Upper lobe of left lung (tissue), 6 donors: Measurements from ENCODE around the gene PSMC4. TPM values are rescaled to one million over a fixed set of nuclear protein-coding genes. Genes with fewer than 3 reads are reported as not detected.
A peak's percentile ranks its signal among the peaks of the same experiment; 100 is the strongest.

ENCODE experiments used
- ATAC-seq, 2 donors: fragments of 200-7000 bp; cut with Tn5 transposase; one replicate each; pipeline ENCODE4 v1.9.1; 2022; ENCODE audit warnings: mild to moderate bottlenecking in 2 of 2, moderate library complexity in 2 of 2; ENCODE audit not compliant: low FRiP score in 2 of 2
- DNase-seq, 2 donors: peaks; one replicate each; pipeline ENCODE4 v3.0.0-alpha.2; 2019 to 2020
- H3K27ac ChIP-seq, 4 donors: fragments of 200-600 bp; sonication (generic); one replicate each; pipeline ENCODE4 v1.5.1; 2016 to 2019
- H3K27me3 ChIP-seq, 4 donors: fragments of 200-600 bp; sonication (generic); one replicate each; pipeline ENCODE4 v1.5.1; 2017 to 2019
- H3K36me3 ChIP-seq, 4 donors: fragments of 200-600 bp; sonication (generic); one replicate each; pipeline ENCODE4 v1.5.1; 2016 to 2019
- H3K4me1 ChIP-seq, 4 donors: fragments of 200-600 bp; sonication (generic); one replicate each; pipeline ENCODE4 v1.5.1; 2018 to 2019
- H3K4me3 ChIP-seq, 4 donors: fragments of 200-600 bp; sonication (generic); one replicate each; pipeline ENCODE4 v1.5.1; 2017 to 2019; ENCODE audit warnings: mild to moderate bottlenecking in 2 of 4, moderate library complexity in 1 of 4
- H3K9me3 ChIP-seq, 4 donors: fragments of 200-600 bp; sonication (generic); one replicate each; pipeline ENCODE4 v1.5.1; 2018 to 2019
- EP300 ChIP-seq, 4 donors: sonication (generic); formaldehyde crosslinking; IDR thresholded peaks; one replicate each; pipeline ENCODE4 v1.5.1; 2017; ENCODE audit warnings: antibody characterized with exemption in 4 of 4, control low read depth in 2 of 4
- POLR2A ChIP-seq, 4 donors: fragments of 450-650 bp; IDR thresholded peaks; one replicate each; pipeline ENCODE4 v1.5.1; 2016 to 2017; ENCODE audit warnings: antibody characterized with exemption in 4 of 4, mild to moderate bottlenecking in 2 of 4
- POLR2AphosphoS5 ChIP-seq, 2 donors: sonication (generic); formaldehyde crosslinking; IDR thresholded peaks; one replicate each; pipeline ENCODE4 v1.5.1; 2017; ENCODE audit warnings: antibody characterized with exemption in 2 of 2
- whole genome bisulfite sequencing, 2 donors: methylation state at CpG; one replicate each; pipeline ENCODE4 v1.1.5; 2017 to 2018; 5-methylcytosine and 5-hydroxymethylcytosine counted together
- total RNA-seq, 6 donors: library from RNA; depleted of rRNA in 4 of 6; stranded (reverse); fragments of >200 nt in 4 of 6; gene quantifications; one replicate each; pipeline versions ENCODE4 v1.1.0 to v1.2.1, GENCODE V29; 2016 to 2021
- TF ChIP-seq, protein P1 (sequence below), 6 experiments: fragments of 450-650 bp in 4 of 6; fragments of 200-600 bp in 2 of 6; sonication (generic) in 2 of 6; IDR thresholded peaks; one replicate each; pipeline ENCODE4 v1.5.1; 2016 to 2019; ENCODE audit warnings: antibody characterized with exemption in 6 of 6
- donor health status: DM: no; HTN: no; CAD: no; lungs with moderate emphysema.
- donor health status: DM: no; HTN: yes; CAD: no; lungs with severe emphysema.

Gene PSMC4
- total RNA-seq, 6 donors from 2014 or later = 41.1 to 85.7 (median 59.9) TPM

DNA sequence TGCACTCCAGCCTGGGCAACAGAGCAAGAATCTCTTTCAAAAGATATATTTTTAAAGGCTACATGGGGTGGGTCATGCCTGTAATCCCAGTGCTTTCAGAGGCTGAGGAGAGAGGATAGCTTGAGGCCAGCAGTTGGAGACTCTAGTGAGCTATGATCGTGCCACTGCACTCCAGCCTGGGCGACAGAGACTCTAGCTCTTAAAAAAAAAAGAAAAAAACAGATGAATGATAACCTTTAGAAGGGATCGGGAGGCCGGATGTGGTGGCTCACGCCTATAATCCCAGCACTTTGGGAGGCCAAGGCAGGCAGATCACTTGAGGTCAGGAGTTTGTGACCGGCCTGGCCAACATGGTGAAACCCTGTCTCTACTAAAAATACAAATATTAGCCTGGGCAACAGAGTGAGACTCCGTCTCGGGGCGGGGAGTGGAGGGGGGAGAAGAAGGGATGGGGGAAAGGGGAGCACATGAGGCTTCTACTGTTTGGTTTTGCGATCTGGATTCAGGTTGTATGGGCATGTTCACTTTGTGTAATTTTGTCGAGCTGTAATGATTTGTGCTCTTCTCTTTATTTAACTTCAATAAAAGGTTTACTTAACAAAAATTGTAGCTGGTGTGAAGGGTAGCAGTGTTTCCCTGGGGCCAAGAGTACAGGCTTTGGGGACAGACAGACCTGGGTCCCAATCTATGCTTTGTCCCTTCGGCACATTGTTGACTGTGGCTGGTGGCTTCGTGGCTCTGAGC, 1.1 kb upstream of the PSMC4 start:
- Histone ChIP-seq H3K4me3 (peak overlapping the region; percentile 49 to 90 (median 88)), H3K9me3 (no peaks in the 10 kb centered on the region), H3K4me1 (peaks cover 16 to 28% (median 18%) of the 10 kb centered on the region in 4 donors), H3K27me3 (no peaks in the 10 kb centered on the region), H3K27ac (peak overlapping the region; percentile 79 to 92 (median 88)), H3K36me3 (peaks cover 8 to 27% (median 26%) of the 10 kb centered on the region in 4 donors)
- DNase-seq (no peak), ATAC-seq (no peak)
- TF ChIP-seq, protein P1, sequence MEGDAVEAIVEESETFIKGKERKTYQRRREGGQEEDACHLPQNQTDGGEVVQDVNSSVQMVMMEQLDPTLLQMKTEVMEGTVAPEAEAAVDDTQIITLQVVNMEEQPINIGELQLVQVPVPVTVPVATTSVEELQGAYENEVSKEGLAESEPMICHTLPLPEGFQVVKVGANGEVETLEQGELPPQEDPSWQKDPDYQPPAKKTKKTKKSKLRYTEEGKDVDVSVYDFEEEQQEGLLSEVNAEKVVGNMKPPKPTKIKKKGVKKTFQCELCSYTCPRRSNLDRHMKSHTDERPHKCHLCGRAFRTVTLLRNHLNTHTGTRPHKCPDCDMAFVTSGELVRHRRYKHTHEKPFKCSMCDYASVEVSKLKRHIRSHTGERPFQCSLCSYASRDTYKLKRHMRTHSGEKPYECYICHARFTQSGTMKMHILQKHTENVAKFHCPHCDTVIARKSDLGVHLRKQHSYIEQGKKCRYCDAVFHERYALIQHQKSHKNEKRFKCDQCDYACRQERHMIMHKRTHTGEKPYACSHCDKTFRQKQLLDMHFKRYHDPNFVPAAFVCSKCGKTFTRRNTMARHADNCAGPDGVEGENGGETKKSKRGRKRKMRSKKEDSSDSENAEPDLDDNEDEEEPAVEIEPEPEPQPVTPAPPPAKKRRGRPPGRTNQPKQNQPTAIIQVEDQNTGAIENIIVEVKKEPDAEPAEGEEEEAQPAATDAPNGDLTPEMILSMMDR (IDR thresholded peaks at IDR 0.05) = no peak
- TF ChIP-seq EP300 (IDR thresholded peaks at IDR 0.05) (no peak), POLR2AphosphoS5 (IDR thresholded peaks at IDR 0.05) (no peak)
- 66 to 69% methylated on average over 13 of the region's 13 CpGs for WGBS, 2 donors

DNA sequence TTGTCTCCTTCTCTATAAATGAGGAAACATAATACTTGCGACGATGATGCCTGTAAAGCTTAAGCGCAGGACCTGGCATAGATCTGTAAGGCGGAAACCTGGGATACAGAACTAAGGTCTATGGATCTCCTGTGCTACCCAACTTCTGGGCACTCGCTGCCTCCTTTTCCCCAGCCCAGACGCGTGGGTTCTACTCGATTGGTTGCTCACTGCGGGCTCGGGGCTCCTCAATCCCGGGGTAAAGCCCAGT, 615 bp upstream of the PSMC4 start:
- DNase-seq = no peak
- peak in 1 of 2 donors; percentile 13 for ATAC-seq
- Histone ChIP-seq H3K4me1 (peaks cover 16 to 28% (median 18%) of the 10 kb centered on the region in 4 donors), H3K9me3 (no peaks in the 10 kb centered on the region), H3K36me3 (peaks cover 9 to 32% (median 31%) of the 10 kb centered on the region in 4 donors), H3K27me3 (no peaks in the 10 kb centered on the region), H3K27ac (peak overlapping the region; percentile 79 to 92 (median 88)), H3K4me3 (peak overlapping the region; percentile 49 to 90 (median 88))
- WGBS, 2 donors = 0 to 3% methylated on average over 4 to 11 of the region's 11 CpGs
- TF ChIP-seq POLR2A (IDR thresholded peaks at IDR 0.05) (no peak), EP300 (IDR thresholded peaks at IDR 0.05) (no peak), POLR2AphosphoS5 (IDR thresholded peaks at IDR 0.05) (no peak)
- TF ChIP-seq, protein P1 (IDR thresholded peaks at IDR 0.05) = no peak

DNA sequence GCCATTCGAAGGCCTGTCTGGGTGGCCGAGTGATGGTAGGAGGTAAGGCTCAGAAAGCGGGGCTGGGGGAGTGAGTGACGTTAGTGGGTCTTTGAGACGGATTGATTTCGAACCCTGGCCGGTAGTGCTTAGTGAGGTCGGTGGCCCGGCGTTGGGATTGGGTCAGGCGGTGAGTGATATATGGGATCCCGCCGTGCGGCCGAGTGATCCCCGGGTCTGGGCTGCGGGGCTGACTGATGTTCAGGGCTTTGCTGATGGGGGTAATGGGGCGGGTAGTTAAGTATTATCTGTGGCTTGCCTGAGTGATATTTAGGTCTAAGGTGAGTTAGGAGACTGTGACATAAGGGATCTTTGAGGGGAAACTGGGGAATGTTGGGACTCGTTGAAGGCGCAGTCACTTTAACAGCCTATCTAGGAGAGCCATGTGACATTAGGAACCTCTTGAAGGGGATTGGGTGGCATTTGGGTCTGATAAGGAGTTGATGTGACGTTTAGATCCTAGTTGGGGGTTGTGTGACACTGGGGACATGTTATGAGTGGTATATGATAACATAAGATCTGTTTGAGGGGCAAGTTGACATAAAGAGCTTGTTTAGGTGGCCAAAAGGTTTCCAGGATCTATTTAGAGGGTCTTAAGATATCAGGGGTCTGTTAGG, 543 bp downstream of the PSMC4 start:
- DNase-seq = peak in 1 of 2 donors; percentile 75
- H3K36me3 ChIP-seq = peaks cover 9 to 43% (median 37%) of the 10 kb centered on the region in 4 donors
- no peaks in the 10 kb centered on the region for H3K27me3 ChIP-seq
- TF ChIP-seq, protein P1 (IDR thresholded peaks at IDR 0.05) = no peak
- TF ChIP-seq POLR2A (IDR thresholded peaks at IDR 0.05) = peak in 1 of 4 donors; percentile 56
- H3K4me3 ChIP-seq = peak overlapping the region; percentile 63 to 90 (median 88)
- peak overlapping the region; percentile 79 to 92 (median 88) for H3K27ac ChIP-seq
- H3K9me3 ChIP-seq = no peaks in the 10 kb centered on the region
- WGBS, 2 donors = 2 to 3% methylated on average over 18 to 21 of the region's 21 CpGs
- ATAC-seq = peak in 1 of 2 donors; percentile 1
- peaks cover 16 to 28% (median 18%) of the 10 kb centered on the region in 4 donors for H3K4me1 ChIP-seq

DNA sequence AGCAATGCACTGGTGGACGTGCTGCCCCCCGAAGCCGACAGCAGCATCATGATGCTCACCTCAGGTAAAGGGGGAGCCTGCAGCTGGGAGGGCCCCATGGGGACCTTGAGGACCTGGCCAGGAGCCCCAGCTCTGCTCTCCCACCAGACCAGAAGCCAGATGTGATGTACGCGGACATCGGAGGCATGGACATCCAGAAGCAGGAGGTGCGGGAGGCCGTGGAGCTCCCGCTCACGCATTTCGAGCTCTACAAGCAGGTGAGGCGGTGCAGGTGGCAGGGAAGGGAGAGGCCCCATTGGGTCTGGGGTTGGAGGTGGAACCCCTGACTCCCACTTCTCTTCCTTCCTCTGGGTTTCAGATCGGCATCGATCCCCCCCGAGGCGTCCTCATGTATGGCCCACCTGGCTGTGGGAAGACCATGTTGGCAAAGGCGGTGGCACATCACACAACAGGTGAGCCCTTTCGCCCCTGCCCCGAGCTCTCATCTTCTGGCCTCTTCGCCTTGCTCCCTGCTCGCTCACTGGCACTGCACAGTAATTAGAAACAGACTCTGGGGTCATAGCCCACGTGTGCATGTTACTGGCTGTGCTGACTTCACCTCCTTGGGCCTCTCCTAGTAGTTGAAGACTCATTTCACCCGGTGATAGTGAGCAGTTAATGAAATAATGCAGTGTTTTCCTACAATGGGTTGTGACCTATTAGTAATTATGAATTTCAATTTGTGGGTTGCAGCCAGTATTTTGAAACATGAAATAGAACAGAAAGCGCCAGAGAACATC, 3.6 kb downstream of the PSMC4 start:
- Histone ChIP-seq H3K27me3 (no peaks in the 10 kb centered on the region), H3K4me3 (no peak overlapping the region), H3K9me3 (no peaks in the 10 kb centered on the region), H3K36me3 (peaks cover 18 to 74% (median 59%) of the 10 kb centered on the region in 4 donors), H3K27ac (no peak overlapping the region), H3K4me1 (peaks cover 16 to 28% (median 17%) of the 10 kb centered on the region in 4 donors)
- ATAC-seq (no peak), DNase-seq (peak in 1 of 2 donors; percentile 51)
- 91 to 94% methylated on average over 22 to 24 of the region's 24 CpGs for WGBS, 2 donors
- TF ChIP-seq, protein P1 (IDR thresholded peaks at IDR 0.05) = no peak
- TF ChIP-seq POLR2A (IDR thresholded peaks at IDR 0.05) (no peak), POLR2AphosphoS5 (IDR thresholded peaks at IDR 0.05) (no peak), EP300 (IDR thresholded peaks at IDR 0.05) (no peak)
